GM19351 (cell line): ENCODE results near the gene CNPY1.
"Not testable (repeated sequence)": the region's sequence is repeated elsewhere in the genome, so short reads cannot be mapped to it uniquely, and the experiment has no call there.

Source experiments
- ATAC-seq: cut with Tn5 transposase; IDR thresholded peaks from one replicate; pipeline ENCODE4 v1.9.1; 2021; ENCODE audit warnings: mild to moderate bottlenecking, moderate library complexity; ENCODE audit not compliant: unreplicated experiment

Gene CNPY1

GRCh38 chr7:155579565-155579964 lies 33.2 kb upstream of the CNPY1 start:
- no peak for ATAC-seq

GRCh38 chr7:155578016-155578415 lies 31.7 kb upstream of the CNPY1 start:
- ATAC-seq: no peak

GRCh38 chr7:155577509-155577905 lies 31.1 kb upstream of the CNPY1 start:
- no peak for ATAC-seq

GRCh38 chr7:155576900-155577508 lies 30.6 kb upstream of the CNPY1 start:
- no peak for ATAC-seq

GRCh38 chr7:155576416-155576815 lies 30.1 kb upstream of the CNPY1 start:
- no peak for ATAC-seq

- no peak for ATAC-seq
Observed at GRCh38 chr7:155574556-155575290, 28.4 kb upstream of the CNPY1 start.

GRCh38 chr7:155571581-155572345 lies 25.4 kb upstream of the CNPY1 start:
- no peak for ATAC-seq

- ATAC-seq: no peak
Observed at GRCh38 chr7:155570991-155571390, 24.6 kb upstream of the CNPY1 start.

GRCh38 chr7:155570171-155570958 lies 24.0 kb upstream of the CNPY1 start:
- ATAC-seq: no peak

GRCh38 chr7:155569681-155570080 lies 23.3 kb upstream of the CNPY1 start:
- no peak for ATAC-seq

GRCh38 chr7:155568842-155569494 lies 22.6 kb upstream of the CNPY1 start:
- no peak for ATAC-seq

GRCh38 chr7:155568333-155568660 lies 21.9 kb upstream of the CNPY1 start:
- ATAC-seq: no peak

GRCh38 chr7:155567646-155568332 lies 21.4 kb upstream of the CNPY1 start:
- no peak for ATAC-seq

GRCh38 chr7:155566011-155566836 lies 19.9 kb upstream of the CNPY1 start:
- ATAC-seq: no peak

- no peak for ATAC-seq
Observed at GRCh38 chr7:155565596-155565995, 19.2 kb upstream of the CNPY1 start.

GRCh38 chr7:155562976-155563375 lies 16.6 kb upstream of the CNPY1 start:
- not testable (repeated sequence) for ATAC-seq

GRCh38 chr7:155562106-155562505 lies 15.7 kb upstream of the CNPY1 start:
- no peak for ATAC-seq

- no peak for ATAC-seq
Observed at GRCh38 chr7:155560982-155561686, 14.8 kb upstream of the CNPY1 start.
